ENCODE results near the gene LDLRAD4. TPM values are rescaled to one million over a fixed set of nuclear protein-coding genes. Genes with fewer than 3 reads are reported as not detected.

LDLRAD4 gene
- total RNA-seq, 1 experiment from 2014 or later, result not detected

- TF ChIP-seq EZH2 (IDR thresholded peaks at IDR 0.05; ENCODE audit: low read length, unreplicated experiment) (no peak), EZH2phosphoT487 (IDR thresholded peaks at IDR 0.05; ENCODE audit: borderline replicate concordance, low read length) (no peak)
- TF ChIP-seq, protein P1, sequence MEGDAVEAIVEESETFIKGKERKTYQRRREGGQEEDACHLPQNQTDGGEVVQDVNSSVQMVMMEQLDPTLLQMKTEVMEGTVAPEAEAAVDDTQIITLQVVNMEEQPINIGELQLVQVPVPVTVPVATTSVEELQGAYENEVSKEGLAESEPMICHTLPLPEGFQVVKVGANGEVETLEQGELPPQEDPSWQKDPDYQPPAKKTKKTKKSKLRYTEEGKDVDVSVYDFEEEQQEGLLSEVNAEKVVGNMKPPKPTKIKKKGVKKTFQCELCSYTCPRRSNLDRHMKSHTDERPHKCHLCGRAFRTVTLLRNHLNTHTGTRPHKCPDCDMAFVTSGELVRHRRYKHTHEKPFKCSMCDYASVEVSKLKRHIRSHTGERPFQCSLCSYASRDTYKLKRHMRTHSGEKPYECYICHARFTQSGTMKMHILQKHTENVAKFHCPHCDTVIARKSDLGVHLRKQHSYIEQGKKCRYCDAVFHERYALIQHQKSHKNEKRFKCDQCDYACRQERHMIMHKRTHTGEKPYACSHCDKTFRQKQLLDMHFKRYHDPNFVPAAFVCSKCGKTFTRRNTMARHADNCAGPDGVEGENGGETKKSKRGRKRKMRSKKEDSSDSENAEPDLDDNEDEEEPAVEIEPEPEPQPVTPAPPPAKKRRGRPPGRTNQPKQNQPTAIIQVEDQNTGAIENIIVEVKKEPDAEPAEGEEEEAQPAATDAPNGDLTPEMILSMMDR (conservative IDR thresholded peaks at IDR 0.05; ENCODE audit: low read depth, low read length), result no peak
- Histone ChIP-seq H3K79me2 (ENCODE audit: low read length) (no peaks in the 10 kb centered on the region), H4K20me1 (ENCODE audit: low read length) (no peaks in the 10 kb centered on the region), H3K27ac (ENCODE audit: low read length) (no peak overlapping the region), H3F3A (ENCODE audit: low read length, unreplicated experiment) (no peaks in the 10 kb centered on the region), H3K27me3 (ENCODE audit: low read length) (peaks cover 24% of the 10 kb centered on the region; the same call in 1 of the 2 replicates), H3K4me1 (ENCODE audit: insufficient read depth, low read length) (no peaks in the 10 kb centered on the region), H3K9me2 (replicated peaks; ENCODE audit: low read length) (no peaks in the 10 kb centered on the region), H3K4me2 (ENCODE audit: low read length) (no peak overlapping the region), H3K4me3 (ENCODE audit: low read length) (no peak overlapping the region), H3K9me3 (ENCODE audit: low read length) (no peaks in the 10 kb centered on the region), H3K36me3 (ENCODE audit: low read depth, low read length) (no peaks in the 10 kb centered on the region), H2AFZ (ENCODE audit: low read length) (no peak overlapping the region), H3K9ac (ENCODE audit: low read length) (no peak overlapping the region)
- no TSS peak for BruUV-seq (replicated peaks)
- ATAC-seq (no peak), DNase-seq (no peak)
- ChIA-PET CTCF (no interaction called here), POLR2A (ENCODE audit: unreplicated experiment) (no interaction called here)
- intact Hi-C loops (cut with micrococcal nuclease), result no loop called here
Observed at GRCh38 chr18:13409026-13409425, 190.5 kb downstream of the LDLRAD4 start.

- Histone ChIP-seq H3K27ac (ENCODE audit: low read length) (no peak overlapping the region), H3K79me2 (ENCODE audit: low read length) (no peaks in the 10 kb centered on the region), H3K9me3 (ENCODE audit: low read length) (no peaks in the 10 kb centered on the region), H4K20me1 (ENCODE audit: low read length) (no peaks in the 10 kb centered on the region), H3F3A (ENCODE audit: low read length, unreplicated experiment) (no peaks in the 10 kb centered on the region), H3K4me1 (ENCODE audit: insufficient read depth, low read length) (no peaks in the 10 kb centered on the region), H3K4me3 (ENCODE audit: low read length) (no peak overlapping the region), H2AFZ (ENCODE audit: low read length) (no peak overlapping the region), H3K4me2 (ENCODE audit: low read length) (no peak overlapping the region), H3K27me3 (ENCODE audit: low read length) (peaks cover 30% of the 10 kb centered on the region; the same call in 1 of the 2 replicates), H3K9ac (ENCODE audit: low read length) (no peak overlapping the region), H3K36me3 (ENCODE audit: low read depth, low read length) (no peaks in the 10 kb centered on the region), H3K9me2 (replicated peaks; ENCODE audit: low read length) (no peaks in the 10 kb centered on the region)
- CTCF ChIA-PET, result no interaction called here
- no peak for DNase-seq
- TF ChIP-seq EZH2phosphoT487 (IDR thresholded peaks at IDR 0.05; ENCODE audit: borderline replicate concordance, low read length), result no peak
- TF ChIP-seq, protein P1 (conservative IDR thresholded peaks at IDR 0.05; ENCODE audit: low read depth, low read length), result no peak
- no peak for TF ChIP-seq EZH2 (IDR thresholded peaks at IDR 0.05; ENCODE audit: low read length, unreplicated experiment)
- ATAC-seq, result no peak
- BruUV-seq (replicated peaks), result no TSS peak
- intact Hi-C loops (cut with micrococcal nuclease), result no loop called here
- POLR2A ChIA-PET (ENCODE audit: unreplicated experiment), result no interaction called here
Observed at GRCh38 chr18:13409997-13410396, 191.4 kb downstream of the LDLRAD4 start.

GRCh38 chr18:13410471-13410870 lies 191.9 kb downstream of the LDLRAD4 start:
- CTCF ChIA-PET, result no interaction called here
- Histone ChIP-seq H3K4me3 (ENCODE audit: low read length) (no peak overlapping the region), H3K9ac (ENCODE audit: low read length) (no peak overlapping the region), H3K36me3 (ENCODE audit: low read depth, low read length) (no peaks in the 10 kb centered on the region), H3K27ac (ENCODE audit: low read length) (no peak overlapping the region), H4K20me1 (ENCODE audit: low read length) (no peaks in the 10 kb centered on the region), H3K9me2 (replicated peaks; ENCODE audit: low read length) (no peaks in the 10 kb centered on the region), H3K4me1 (ENCODE audit: insufficient read depth, low read length) (no peaks in the 10 kb centered on the region), H3K27me3 (ENCODE audit: low read length) (peaks cover 30% of the 10 kb centered on the region; the same call in 1 of the 2 replicates), H3K79me2 (ENCODE audit: low read length) (no peaks in the 10 kb centered on the region), H3K4me2 (ENCODE audit: low read length) (no peak overlapping the region), H3F3A (ENCODE audit: low read length, unreplicated experiment) (no peaks in the 10 kb centered on the region), H2AFZ (ENCODE audit: low read length) (no peak overlapping the region), H3K9me3 (ENCODE audit: low read length) (no peaks in the 10 kb centered on the region)
- ATAC-seq (no peak), DNase-seq (no peak)
- POLR2A ChIA-PET (ENCODE audit: unreplicated experiment), result no interaction called here
- no TSS peak for BruUV-seq (replicated peaks)
- intact Hi-C loops (cut with micrococcal nuclease), result no loop called here
- no peak for TF ChIP-seq EZH2phosphoT487 (IDR thresholded peaks at IDR 0.05; ENCODE audit: borderline replicate concordance, low read length)
- no peak for TF ChIP-seq EZH2 (IDR thresholded peaks at IDR 0.05; ENCODE audit: low read length, unreplicated experiment)
- TF ChIP-seq, protein P1 (conservative IDR thresholded peaks at IDR 0.05; ENCODE audit: low read depth, low read length), result no peak
